SU-DHL-6 (cell line): ENCODE measurements around the gene PCDHGA5.
"Not testable (repeated sequence)": the region's sequence is repeated elsewhere in the genome, so short reads cannot be mapped to it uniquely, and the experiment has no call there.

ENCODE experiments used
- H2AFZ ChIP-seq: fragments of 200-600 bp; sonication (generic); 2 replicates; pipeline ENCODE4 v1.6.1; 2014; ENCODE audit warnings: low read depth, mild to moderate bottlenecking, moderate library complexity, mixed read lengths, antibody characterized with exemption, low read length; ENCODE audit not compliant: severe bottlenecking
- H3F3A ChIP-seq: fragments of 200-600 bp; shearing (Covaris generic); 2 replicates; pipeline ENCODE4 v1.6.0; 2016; ENCODE audit warnings: antibody characterized with exemption, mild to moderate bottlenecking; ENCODE audit not compliant: insufficient read depth
- H3K27ac ChIP-seq: fragments of 200-600 bp; sonication (generic); 2 replicates; pipeline ENCODE4 v1.5.1; 2016; ENCODE audit warnings: low read depth, mild to moderate bottlenecking, low read length, moderate library complexity, mixed read lengths
- H3K27me3 ChIP-seq: fragments of 200-600 bp; sonication (generic), shearing (Covaris generic); 2 replicates; pipeline ENCODE4 v1.6.0; 2014; ENCODE audit warnings: mild to moderate bottlenecking, low read length
- H3K36me3 ChIP-seq: fragments of 200-600 bp; sonication (generic); 2 replicates; pipeline ENCODE4 v1.6.1; 2014; ENCODE audit warnings: mild to moderate bottlenecking, low read length, mixed read lengths
- H3K4me2 ChIP-seq: fragments of 300-600, 200-600 bp; shearing (Covaris generic), sonication (generic); 2 replicates; pipeline ENCODE4 v1.6.0; 2014; ENCODE audit warnings: low read length, low read depth, mild to moderate bottlenecking; ENCODE audit not compliant: poor library complexity, severe bottlenecking
- H3K4me3 ChIP-seq: fragments of 200-600 bp; sonication (generic); 2 replicates; pipeline ENCODE4 v1.5.1; 2014; ENCODE audit warnings: antibody characterized with exemption, low read length, mild to moderate bottlenecking, mixed read lengths; ENCODE audit not compliant: insufficient read depth, poor library complexity, severe bottlenecking
- H3K79me2 ChIP-seq: fragments of 200-600 bp; sonication (generic); 2 replicates; pipeline ENCODE4 v1.6.1; 2014; ENCODE audit warnings: mild to moderate bottlenecking, low read length, moderate library complexity; ENCODE audit not compliant: insufficient read depth
- H3K9ac ChIP-seq: fragments of 200-600 bp; sonication (generic); 2 replicates; pipeline ENCODE4 v1.7.0; 2014; ENCODE audit warnings: mild to moderate bottlenecking, low read length
- H3K9me2 ChIP-seq: fragments of 200-600 bp; sonication (generic); replicated peaks from 2 replicates; pipeline ENCODE4 v1.6.1; 2014; ENCODE audit warnings: low read length; ENCODE audit not compliant: insufficient read depth
- H3K9me3 ChIP-seq: fragments of 200-600 bp; sonication (generic); 2 replicates; pipeline ENCODE4 v1.6.1; 2014; ENCODE audit warnings: low read length, mixed read lengths; ENCODE audit not compliant: insufficient read depth
- H4K20me1 ChIP-seq: fragments of 200-600 bp; sonication (generic); 2 replicates; pipeline ENCODE4 v1.6.1; 2014; ENCODE audit warnings: low read depth, mild to moderate bottlenecking, antibody characterized with exemption, low read length, moderate library complexity, mixed read lengths
- EZH2phosphoT487 ChIP-seq: fragments of 200-600 bp; sonication (generic), shearing (Covaris generic); conservative IDR thresholded peaks from 2 replicates; pipeline ENCODE4 v1.6.1; 2018; ENCODE audit warnings: mild to moderate bottlenecking, antibody characterized with exemption, low read length, moderate library complexity, mixed read lengths
- TF ChIP-seq, protein P1 (sequence below): fragments of 200-600 bp; sonication (generic); IDR thresholded peaks from one replicate; pipeline ENCODE4 v1.5.1; 2017; ENCODE audit warnings: antibody characterized with exemption, mild to moderate bottlenecking, low read length, moderate library complexity; ENCODE audit not compliant: insufficient read depth, poor library complexity, severe bottlenecking

Gene PCDHGA5

GRCh38 chr5:141328231-141328630, 35.7 kb upstream of the PCDHGA5 start:
- no peaks in the 10 kb centered on the region for H3F3A ChIP-seq
- H3K9me3 ChIP-seq: no peaks in the 10 kb centered on the region
- H3K4me2 ChIP-seq: no peak overlapping the region
- no peak overlapping the region for H3K27ac ChIP-seq
- no peaks in the 10 kb centered on the region for H3K9me2 ChIP-seq
- no peak overlapping the region for H2AFZ ChIP-seq
- H4K20me1 ChIP-seq: no peaks in the 10 kb centered on the region
- TF ChIP-seq, protein P1, sequence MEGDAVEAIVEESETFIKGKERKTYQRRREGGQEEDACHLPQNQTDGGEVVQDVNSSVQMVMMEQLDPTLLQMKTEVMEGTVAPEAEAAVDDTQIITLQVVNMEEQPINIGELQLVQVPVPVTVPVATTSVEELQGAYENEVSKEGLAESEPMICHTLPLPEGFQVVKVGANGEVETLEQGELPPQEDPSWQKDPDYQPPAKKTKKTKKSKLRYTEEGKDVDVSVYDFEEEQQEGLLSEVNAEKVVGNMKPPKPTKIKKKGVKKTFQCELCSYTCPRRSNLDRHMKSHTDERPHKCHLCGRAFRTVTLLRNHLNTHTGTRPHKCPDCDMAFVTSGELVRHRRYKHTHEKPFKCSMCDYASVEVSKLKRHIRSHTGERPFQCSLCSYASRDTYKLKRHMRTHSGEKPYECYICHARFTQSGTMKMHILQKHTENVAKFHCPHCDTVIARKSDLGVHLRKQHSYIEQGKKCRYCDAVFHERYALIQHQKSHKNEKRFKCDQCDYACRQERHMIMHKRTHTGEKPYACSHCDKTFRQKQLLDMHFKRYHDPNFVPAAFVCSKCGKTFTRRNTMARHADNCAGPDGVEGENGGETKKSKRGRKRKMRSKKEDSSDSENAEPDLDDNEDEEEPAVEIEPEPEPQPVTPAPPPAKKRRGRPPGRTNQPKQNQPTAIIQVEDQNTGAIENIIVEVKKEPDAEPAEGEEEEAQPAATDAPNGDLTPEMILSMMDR: no peak
- no peak for TF ChIP-seq EZH2phosphoT487
- no peak overlapping the region for H3K4me3 ChIP-seq
- no peak overlapping the region for H3K9ac ChIP-seq
- H3K36me3 ChIP-seq: no peaks in the 10 kb centered on the region
- H3K27me3 ChIP-seq: no peaks in the 10 kb centered on the region
- H3K79me2 ChIP-seq: no peaks in the 10 kb centered on the region

DNA sequence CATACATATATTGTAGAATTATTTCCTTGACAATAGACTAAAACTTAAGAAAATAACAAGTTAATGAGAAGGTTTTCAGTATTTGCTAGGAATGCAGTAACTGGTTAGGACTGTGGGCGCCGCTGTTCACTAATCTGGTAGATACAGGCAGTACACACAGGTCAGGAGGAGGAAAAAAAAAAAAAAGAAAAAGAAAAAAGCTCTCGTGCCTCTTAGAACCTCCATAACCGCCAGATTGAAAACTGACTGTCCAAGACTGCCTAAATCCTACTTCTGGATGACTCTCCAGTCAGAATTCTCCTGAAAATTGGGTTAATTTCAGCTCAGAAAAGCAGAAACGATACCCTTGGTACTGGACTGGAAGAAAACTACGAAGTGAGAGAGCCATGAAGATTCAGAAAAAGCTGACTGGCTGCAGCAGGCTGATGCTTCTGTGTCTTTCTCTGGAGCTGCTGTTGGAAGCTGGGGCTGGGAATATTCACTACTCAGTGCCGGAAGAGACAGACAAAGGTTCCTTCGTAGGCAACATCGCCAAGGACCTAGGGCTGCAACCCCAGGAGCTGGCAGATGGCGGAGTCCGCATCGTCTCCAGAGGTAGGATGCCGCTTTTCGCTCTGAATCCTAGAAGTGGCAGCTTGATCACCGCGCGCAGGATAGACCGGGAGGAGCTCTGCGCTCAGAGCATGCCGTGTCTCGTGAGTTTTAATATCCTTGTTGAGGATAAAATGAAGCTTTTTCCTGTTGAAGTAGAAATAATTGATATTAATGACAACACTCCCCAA, 33.5 kb upstream of the PCDHGA5 start, which contains the start of gene PCDHGA1:
PCDHGA1 (plus strand) TSS at position 216 of the 782 bp plus-strand sequence.
- Histone ChIP-seq H3K4me2 (peak within 1 kb of the TSS; percentile 49), H3K4me3 (no peak within 1 kb of the TSS), H3K36me3 (peaks cover 6% of the 10 kb centered on the region; the same call in 1 of the 2 replicates), H2AFZ (peak within 1 kb of the TSS; percentile 97), H4K20me1 (no peaks in the 10 kb centered on the region), H3K9me2 (no peaks in the 10 kb centered on the region), H3K27me3 (no peaks in the 10 kb centered on the region), H3K27ac (no peak within 1 kb of the TSS), H3K79me2 (no peaks in the 10 kb centered on the region), H3F3A (no peaks in the 10 kb centered on the region), H3K9ac (peak within 1 kb of the TSS; percentile 36), H3K9me3 (no peaks in the 10 kb centered on the region)
- TF ChIP-seq, protein P1: peak; percentile 84
- TF ChIP-seq EZH2phosphoT487: no peak

- H3K4me3 ChIP-seq, H4K20me1 ChIP-seq, H3K9ac ChIP-seq, H3K9me2 ChIP-seq, H3K27me3 ChIP-seq, H3K79me2 ChIP-seq, H3F3A ChIP-seq, H3K9me3 ChIP-seq, H3K36me3 ChIP-seq, H3K27ac ChIP-seq, H3K4me2 ChIP-seq, H2AFZ ChIP-seq: not testable (repeated sequence)
Observed at GRCh38 chr5:141332571-141332970, 31.4 kb upstream of the PCDHGA5 start.

GRCh38 chr5:141338538-141339306, 25.2 kb upstream of the PCDHGA5 start, which contains the start of gene PCDHGA2:
PCDHGA2 (plus strand) TSS chr5:141338760.
- Histone ChIP-seq H3K27me3 (no peaks in the 10 kb centered on the region), H4K20me1 (no peaks in the 10 kb centered on the region), H3K4me3 (no peak within 1 kb of the TSS), H3F3A (no peaks in the 10 kb centered on the region), H3K9me3 (no peaks in the 10 kb centered on the region), H3K79me2 (no peaks in the 10 kb centered on the region), H3K9me2 (no peaks in the 10 kb centered on the region), H2AFZ (no peak within 1 kb of the TSS), H3K27ac (no peak within 1 kb of the TSS), H3K9ac (no peak within 1 kb of the TSS), H3K4me2 (no peak within 1 kb of the TSS), H3K36me3 (peaks cover 6% of the 10 kb centered on the region; the same call in 1 of the 2 replicates)
- TF ChIP-seq, protein P1: no peak
- TF ChIP-seq EZH2phosphoT487: no peak

DNA sequence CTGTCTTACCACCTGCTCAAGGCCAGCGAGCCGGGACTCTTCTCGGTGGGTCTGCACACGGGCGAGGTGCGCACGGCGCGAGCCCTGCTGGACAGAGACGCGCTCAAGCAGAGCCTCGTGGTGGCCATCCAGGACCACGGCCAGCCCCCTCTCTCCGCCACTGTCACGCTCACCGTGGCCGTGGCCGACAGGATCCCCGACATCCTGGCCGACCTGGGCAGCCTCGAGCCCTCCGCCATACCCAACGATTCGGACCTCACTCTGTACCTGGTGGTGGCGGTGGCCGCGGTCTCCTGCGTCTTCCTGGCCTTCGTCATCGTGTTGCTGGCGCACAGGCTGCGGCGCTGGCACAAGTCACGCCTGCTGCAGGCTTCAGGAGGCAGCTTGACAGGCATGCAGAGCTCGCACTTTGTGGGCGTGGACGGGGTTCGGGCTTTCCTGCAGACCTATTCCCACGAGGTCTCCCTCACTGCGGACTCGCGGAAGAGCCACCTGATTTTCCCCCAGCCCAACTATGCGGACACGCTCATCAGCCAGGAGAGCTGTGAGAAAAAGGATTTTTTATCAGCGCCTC, 23.1 kb upstream of the PCDHGA5 start:
- not testable (repeated sequence) for H3K79me2 ChIP-seq, H3K4me2 ChIP-seq, H4K20me1 ChIP-seq, H3K36me3 ChIP-seq, H3K9me3 ChIP-seq, H3K9me2 ChIP-seq, H2AFZ ChIP-seq, H3K4me3 ChIP-seq, H3K9ac ChIP-seq, H3K27ac ChIP-seq, H3F3A ChIP-seq, H3K27me3 ChIP-seq
